ENCODE results near the gene CX3CL1. TPM values are rescaled to one million over a fixed set of nuclear protein-coding genes. Genes with fewer than 3 reads are reported as not detected.

The CX3CL1 gene
- total RNA-seq, 1 experiment from 2014 or later, result not detected

- DNase-seq (no peak), ATAC-seq (no peak)
Observed at GRCh38 chr16:57382535-57383275, 10.4 kb downstream of the CX3CL1 start.

GRCh38 chr16:57383276-57384247 lies 11.3 kb downstream of the CX3CL1 start:
- intact Hi-C loops (cut with micrococcal nuclease), result no loop called here
- H3F3A ChIP-seq (ENCODE audit: low read length, unreplicated experiment), result no peaks in the 10 kb centered on the region
- no peaks in the 10 kb centered on the region for H3K79me2 ChIP-seq (ENCODE audit: low read length)
- H3K4me3 ChIP-seq (ENCODE audit: low read length), result no peak overlapping the region
- BruUV-seq (replicated peaks), result no TSS peak
- no peaks in the 10 kb centered on the region for H3K27me3 ChIP-seq (ENCODE audit: low read length)
- no peaks in the 10 kb centered on the region for H3K36me3 ChIP-seq (ENCODE audit: low read depth, low read length)
- H3K9ac ChIP-seq (ENCODE audit: low read length), result no peak overlapping the region
- ATAC-seq (no peak), DNase-seq (peak; percentile 31)
- H3K9me3 ChIP-seq (ENCODE audit: low read length), result no peaks in the 10 kb centered on the region
- no peaks in the 10 kb centered on the region for H3K9me2 ChIP-seq (replicated peaks; ENCODE audit: low read length)
- TF ChIP-seq EZH2phosphoT487 (IDR thresholded peaks at IDR 0.05; ENCODE audit: borderline replicate concordance, low read length) (no peak), EZH2 (IDR thresholded peaks at IDR 0.05; ENCODE audit: low read length, unreplicated experiment) (no peak), CTCF (conservative IDR thresholded peaks at IDR 0.05; ENCODE audit: low read depth, low read length) (no peak)
- CTCF ChIA-PET, result no interaction called here
- no peaks in the 10 kb centered on the region for H4K20me1 ChIP-seq (ENCODE audit: low read length)
- H3K4me2 ChIP-seq (ENCODE audit: low read length), result no peak overlapping the region
- no peak overlapping the region for H3K27ac ChIP-seq (ENCODE audit: low read length)
- H2AFZ ChIP-seq (ENCODE audit: low read length), result peak overlapping the region; percentile 50; the same call in 1 of the 2 replicates
- POLR2A ChIA-PET (ENCODE audit: unreplicated experiment), result no interaction called here
- peaks cover 6% of the 10 kb centered on the region for H3K4me1 ChIP-seq (ENCODE audit: insufficient read depth, low read length)

More at GRCh38 chr16:57382535-57383275, 10.4 kb downstream of the CX3CL1 start:
- Histone ChIP-seq H3K9me3 (ENCODE audit: low read length) (no peaks in the 10 kb centered on the region), H3K4me2 (ENCODE audit: low read length) (no peak overlapping the region), H2AFZ (ENCODE audit: low read length) (no peak overlapping the region), H3F3A (ENCODE audit: low read length, unreplicated experiment) (no peaks in the 10 kb centered on the region), H3K27me3 (ENCODE audit: low read length) (no peaks in the 10 kb centered on the region), H3K9ac (ENCODE audit: low read length) (no peak overlapping the region), H3K27ac (ENCODE audit: low read length) (no peak overlapping the region), H4K20me1 (ENCODE audit: low read length) (no peaks in the 10 kb centered on the region), H3K36me3 (ENCODE audit: low read depth, low read length) (no peaks in the 10 kb centered on the region), H3K79me2 (ENCODE audit: low read length) (no peaks in the 10 kb centered on the region), H3K9me2 (replicated peaks; ENCODE audit: low read length) (no peaks in the 10 kb centered on the region), H3K4me1 (ENCODE audit: insufficient read depth, low read length) (peaks cover 12% of the 10 kb centered on the region), H3K4me3 (ENCODE audit: low read length) (no peak overlapping the region)
- BruUV-seq (replicated peaks), result no TSS peak
- intact Hi-C loops (cut with micrococcal nuclease), result no loop called here
- POLR2A ChIA-PET (ENCODE audit: unreplicated experiment), result no interaction called here
- CTCF ChIA-PET, result no interaction called here
- no peak for TF ChIP-seq EZH2 (IDR thresholded peaks at IDR 0.05; ENCODE audit: low read length, unreplicated experiment)
- no peak for TF ChIP-seq EZH2phosphoT487 (IDR thresholded peaks at IDR 0.05; ENCODE audit: borderline replicate concordance, low read length)
- peak; percentile 19; the same call in 1 of the 2 replicates for TF ChIP-seq CTCF (conservative IDR thresholded peaks at IDR 0.05; ENCODE audit: low read depth, low read length)
